Esophagus squamous epithelium (tissue), 5 donors: ENCODE results near the gene DRD2. TPM values are rescaled to one million over a fixed set of nuclear protein-coding genes. Genes with fewer than 3 reads are reported as not detected.

Experiments used
- DNase-seq: peaks from one replicate; lab custom pipeline; 2025; lab: John Stamatoyannopoulos, UW
- H3K27ac ChIP-seq, 4 donors: fragments of 200-600 bp; sonication (generic); one replicate each; pipeline ENCODE4 v1.5.1; 2016 to 2019; ENCODE audit warnings: mild to moderate bottlenecking in 1 of 4
- H3K27me3 ChIP-seq, 4 donors: fragments of 200-600 bp; sonication (generic); 1 replicate in 3 of 4; 2 replicates in 1 of 4; pipeline versions ENCODE4 v1.5.1 to v1.6.0; 2017 to 2021; ENCODE audit warnings: antibody characterized with exemption in 1 of 4
- H3K36me3 ChIP-seq, 3 donors: fragments of 200-600 bp; sonication (generic); one replicate each; pipeline ENCODE4 v1.5.1; 2016 to 2019
- H3K4me1 ChIP-seq, 3 donors: fragments of 200-600 bp; sonication (generic); one replicate each; pipeline ENCODE4 v1.5.1; 2017 to 2019
- H3K4me3 ChIP-seq, 4 donors: fragments of 200-600 bp; sonication (generic); 1 replicate in 3 of 4; 2 replicates in 1 of 4; pipeline ENCODE4 v1.5.1; 2016 to 2019; ENCODE audit warnings: mild to moderate bottlenecking in 2 of 4, moderate library complexity in 1 of 4
- H3K9me3 ChIP-seq, 3 donors: fragments of 200-600 bp; sonication (generic); one replicate each; pipeline ENCODE4 v1.5.1; 2016 to 2019
- POLR2A ChIP-seq, 4 donors: fragments of 450-650 bp; IDR thresholded peaks; one replicate each; pipeline ENCODE4 v1.6.1; 2017; ENCODE audit warnings: antibody characterized with exemption in 4 of 4, mild to moderate bottlenecking in 4 of 4, moderate library complexity in 3 of 4
- WGBS, 2 donors: methylation state at CpG; one replicate each; pipeline ENCODE4 v1.1.5; 2018; 5-methylcytosine and 5-hydroxymethylcytosine counted together
- intact Hi-C: fragments of 100-400 bp; cut with DNase I; formaldehyde crosslinking; loops from one replicate; pipeline ENCODE4 v1.15.0; 2022
- total RNA-seq, 4 donors: library from RNA; depleted of rRNA; stranded (reverse); fragments of >200 nt; gene quantifications; one replicate each; pipeline ENCODE4 v1.1.0, GENCODE V29; 2016
- TF ChIP-seq, protein P1 (sequence below), 6 experiments: fragments of 450-650 bp in 4 of 6; fragments of 200-600 bp in 2 of 6; sonication (generic) in 2 of 6; IDR thresholded peaks; one replicate each; pipeline ENCODE4 v1.5.1; 2016 to 2019; ENCODE audit warnings: antibody characterized with exemption in 6 of 6, mild to moderate bottlenecking in 4 of 6, moderate library complexity in 4 of 6
- donor health status: DM: yes; HTN: yes; CAD: no.

DRD2 gene
- total RNA-seq, 4 donors from 2014 or later = 0.38 TPM; not detected in 3

DNA sequence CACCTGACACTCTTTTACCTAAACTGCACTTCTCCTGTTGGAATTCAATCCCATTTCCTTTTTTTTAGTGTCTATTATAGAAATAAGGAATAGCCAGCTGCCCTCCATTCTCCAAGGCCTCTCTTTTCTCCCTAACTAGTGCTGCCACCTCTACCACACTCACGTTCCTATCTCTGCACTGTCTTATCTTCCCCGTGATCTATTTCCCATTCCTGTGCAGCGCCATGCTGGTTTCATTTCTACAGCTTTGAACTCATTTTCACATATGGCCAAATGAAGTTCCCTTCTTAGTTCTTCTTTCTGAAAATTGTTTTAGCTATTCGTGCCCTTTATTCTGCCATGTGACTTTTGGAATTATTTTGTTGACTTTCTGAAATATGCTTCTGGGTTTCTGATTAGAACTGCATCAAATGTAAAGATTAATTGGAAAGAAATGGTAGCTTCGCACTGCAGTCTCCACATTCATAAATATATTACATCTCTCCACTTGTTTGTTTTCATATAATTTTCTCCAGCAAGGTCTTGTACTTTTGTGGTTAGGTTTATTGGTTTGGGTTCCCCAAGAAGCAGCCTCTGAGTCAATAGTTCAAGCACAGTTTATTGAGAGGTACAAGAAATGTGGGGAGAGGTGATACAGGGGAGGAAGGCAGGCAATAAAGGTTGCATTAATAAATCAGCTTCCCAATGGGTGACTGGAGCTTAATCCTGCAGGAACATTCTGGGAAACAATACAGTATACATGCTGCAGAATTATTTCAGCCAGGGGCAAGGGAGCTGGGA, 43.7 kb upstream of the DRD2 start:
- no peak for DNase-seq
- intact Hi-C loops = no loop called here
- TF ChIP-seq, protein P1, sequence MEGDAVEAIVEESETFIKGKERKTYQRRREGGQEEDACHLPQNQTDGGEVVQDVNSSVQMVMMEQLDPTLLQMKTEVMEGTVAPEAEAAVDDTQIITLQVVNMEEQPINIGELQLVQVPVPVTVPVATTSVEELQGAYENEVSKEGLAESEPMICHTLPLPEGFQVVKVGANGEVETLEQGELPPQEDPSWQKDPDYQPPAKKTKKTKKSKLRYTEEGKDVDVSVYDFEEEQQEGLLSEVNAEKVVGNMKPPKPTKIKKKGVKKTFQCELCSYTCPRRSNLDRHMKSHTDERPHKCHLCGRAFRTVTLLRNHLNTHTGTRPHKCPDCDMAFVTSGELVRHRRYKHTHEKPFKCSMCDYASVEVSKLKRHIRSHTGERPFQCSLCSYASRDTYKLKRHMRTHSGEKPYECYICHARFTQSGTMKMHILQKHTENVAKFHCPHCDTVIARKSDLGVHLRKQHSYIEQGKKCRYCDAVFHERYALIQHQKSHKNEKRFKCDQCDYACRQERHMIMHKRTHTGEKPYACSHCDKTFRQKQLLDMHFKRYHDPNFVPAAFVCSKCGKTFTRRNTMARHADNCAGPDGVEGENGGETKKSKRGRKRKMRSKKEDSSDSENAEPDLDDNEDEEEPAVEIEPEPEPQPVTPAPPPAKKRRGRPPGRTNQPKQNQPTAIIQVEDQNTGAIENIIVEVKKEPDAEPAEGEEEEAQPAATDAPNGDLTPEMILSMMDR (IDR thresholded peaks at IDR 0.05) = no peak
- TF ChIP-seq POLR2A (IDR thresholded peaks at IDR 0.05) = no peak
- 63 to 69% methylated on average over 5 of the region's 5 CpGs for WGBS, 2 donors
- Histone ChIP-seq H3K4me3 (no peak overlapping the region), H3K27ac (no peak overlapping the region), H3K27me3 (peaks cover 0 to 34% (median 0%) of the 10 kb centered on the region in 4 donors), H3K36me3 (no peaks in the 10 kb centered on the region), H3K9me3 (no peaks in the 10 kb centered on the region), H3K4me1 (no peaks in the 10 kb centered on the region)

DNA sequence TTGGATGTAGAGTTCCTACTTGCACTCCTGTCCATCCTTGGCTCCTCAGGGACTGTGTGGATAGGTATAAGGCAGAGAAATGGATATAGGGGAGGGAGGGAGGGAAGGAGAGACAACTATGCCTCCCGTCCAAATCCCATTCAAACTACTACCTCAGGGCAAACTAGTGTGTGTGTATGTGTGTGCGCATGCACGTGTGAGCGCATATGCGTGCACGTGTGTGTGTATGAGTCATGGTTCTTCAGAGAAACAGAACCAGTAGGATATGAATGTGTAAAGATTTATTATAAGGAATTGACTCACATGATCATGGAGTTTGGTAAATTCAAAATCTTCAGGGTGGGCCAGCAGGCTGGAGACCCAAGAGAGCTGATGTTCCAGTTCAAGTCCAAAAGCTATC, 42.2 kb upstream of the DRD2 start:
- intact Hi-C loops = no loop called here
- H3K27me3 ChIP-seq = peaks cover 0 to 33% (median 0%) of the 10 kb centered on the region in 4 donors
- no peaks in the 10 kb centered on the region for H3K4me1 ChIP-seq
- H3K27ac ChIP-seq = no peak overlapping the region
- TF ChIP-seq POLR2A (IDR thresholded peaks at IDR 0.05) = no peak
- TF ChIP-seq, protein P1 (IDR thresholded peaks at IDR 0.05) = no peak
- WGBS, 2 donors = 74 to 85% methylated on average over 6 of the region's 6 CpGs
- H3K4me3 ChIP-seq = no peak overlapping the region
- H3K36me3 ChIP-seq = no peaks in the 10 kb centered on the region
- H3K9me3 ChIP-seq = no peaks in the 10 kb centered on the region
- DNase-seq = no peak

DNA sequence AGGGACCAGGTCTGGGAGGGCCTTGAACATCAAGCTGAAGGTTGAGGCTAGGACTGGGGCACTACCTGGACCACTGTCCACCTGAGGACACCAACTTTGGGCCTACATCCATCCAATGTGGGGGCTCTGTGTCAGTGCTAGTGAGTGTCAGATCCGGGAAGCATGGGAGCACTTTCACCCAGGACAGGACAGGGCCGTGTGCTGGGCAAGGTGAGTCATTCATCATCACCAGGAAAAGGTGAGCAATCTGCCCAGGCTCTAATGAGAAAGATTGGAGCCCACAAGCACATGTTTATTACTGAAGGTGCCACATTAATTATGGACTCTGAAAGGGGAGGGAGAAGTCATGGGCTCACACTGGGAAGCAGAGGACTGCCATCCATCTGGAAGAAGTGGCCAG, 39.7 kb upstream of the DRD2 start:
- Histone ChIP-seq H3K9me3 (no peaks in the 10 kb centered on the region), H3K27ac (no peak overlapping the region), H3K36me3 (no peaks in the 10 kb centered on the region), H3K4me1 (no peaks in the 10 kb centered on the region), H3K4me3 (no peak overlapping the region), H3K27me3 (peaks cover 0 to 17% (median 0%) of the 10 kb centered on the region in 4 donors)
- WGBS, 2 donors = 33 to 40% methylated on average over 2 of the region's 2 CpGs
- DNase-seq = no peak
- TF ChIP-seq POLR2A (IDR thresholded peaks at IDR 0.05) = no peak
- TF ChIP-seq, protein P1 (IDR thresholded peaks at IDR 0.05) = no peak
- intact Hi-C loops = no loop called here

DNA sequence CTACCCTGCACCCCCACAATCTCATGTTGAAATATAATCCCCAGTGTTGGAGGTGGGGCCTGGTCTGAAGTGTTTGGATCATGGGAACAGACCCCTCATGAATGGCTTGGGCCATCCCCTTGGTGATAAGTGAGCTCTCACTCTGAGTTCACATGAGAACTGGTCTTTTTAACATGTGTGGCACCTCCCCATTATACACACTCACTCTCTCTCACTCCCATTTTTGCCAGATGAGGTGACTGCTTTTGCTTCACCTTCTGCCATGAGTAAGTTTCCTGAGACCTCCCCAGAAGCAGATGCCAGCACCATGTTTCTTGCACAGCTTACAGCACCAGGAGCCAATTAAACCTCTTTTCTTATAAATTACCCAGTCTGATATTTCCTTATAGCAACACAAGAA, 32.1 kb upstream of the DRD2 start:
- intact Hi-C loops = no loop called here
- DNase-seq = no peak
- no peak for TF ChIP-seq POLR2A (IDR thresholded peaks at IDR 0.05)
- Histone ChIP-seq H3K27me3 (peaks cover 0 to 38% (median 0%) of the 10 kb centered on the region in 4 donors), H3K27ac (no peak overlapping the region), H3K4me3 (no peak overlapping the region), H3K4me1 (no peaks in the 10 kb centered on the region), H3K36me3 (no peaks in the 10 kb centered on the region), H3K9me3 (no peaks in the 10 kb centered on the region)

DNA sequence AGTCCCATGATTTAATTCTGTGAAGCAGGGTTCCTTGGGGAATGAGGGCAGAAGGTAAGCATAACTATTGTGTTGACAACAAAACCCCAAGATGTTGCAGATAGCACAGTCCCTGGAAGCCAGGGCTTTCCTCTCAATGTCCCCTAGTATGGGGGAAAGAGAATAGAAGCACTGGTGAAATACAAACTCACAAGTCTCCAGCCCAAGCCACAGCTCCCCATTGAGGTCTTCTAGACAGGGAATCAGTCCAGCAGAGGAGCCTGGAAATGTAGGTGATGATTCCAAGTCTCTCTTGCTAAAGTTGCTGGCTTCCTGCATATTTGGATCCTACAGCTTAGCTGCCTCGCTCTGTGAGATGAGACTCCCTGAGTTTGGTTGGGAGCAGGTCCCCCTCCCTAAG, 31.7 kb upstream of the DRD2 start:
- Histone ChIP-seq H3K27ac (no peak overlapping the region), H3K9me3 (no peaks in the 10 kb centered on the region), H3K27me3 (peaks cover 0 to 38% (median 0%) of the 10 kb centered on the region in 4 donors), H3K4me3 (no peak overlapping the region), H3K4me1 (no peaks in the 10 kb centered on the region), H3K36me3 (no peaks in the 10 kb centered on the region)
- DNase-seq = no peak
- 100% methylated on average over 1 of the region's 1 CpG for WGBS, 2 donors
- TF ChIP-seq POLR2A (IDR thresholded peaks at IDR 0.05) = no peak
- TF ChIP-seq, protein P1 (IDR thresholded peaks at IDR 0.05) = no peak
- intact Hi-C loops = no loop called here
